ENCODE measurements around the gene KCNAB2.
"Not testable (repeated sequence)": the region's sequence is repeated elsewhere in the genome, so short reads cannot be mapped to it uniquely, and the experiment has no call there.

The KCNAB2 gene

GRCh38 chr1:6057170-6057845 is 11.6 kb downstream of the KCNAB2 start:
- DNase-seq: no peak

- DNase-seq: no peak
Observed at GRCh38 chr1:6059866-6060265, 14.2 kb downstream of the KCNAB2 start.

GRCh38 chr1:6062670-6063069 is 17.0 kb downstream of the KCNAB2 start:
- DNase-seq: no peak

GRCh38 chr1:6063532-6064053 is 17.9 kb downstream of the KCNAB2 start:
- not testable (repeated sequence) for DNase-seq

- DNase-seq: no peak
Observed at GRCh38 chr1:6065093-6065858, 19.6 kb downstream of the KCNAB2 start.

GRCh38 chr1:6066680-6067079 is 21.0 kb downstream of the KCNAB2 start:
- no peak for DNase-seq

GRCh38 chr1:6068073-6068472 is 22.4 kb downstream of the KCNAB2 start:
- no peak for DNase-seq

GRCh38 chr1:6068932-6069331 is 23.2 kb downstream of the KCNAB2 start:
- DNase-seq: no peak

GRCh38 chr1:6069573-6069972 is 23.9 kb downstream of the KCNAB2 start:
- no peak for DNase-seq

- no peak for DNase-seq
Observed at GRCh38 chr1:6070450-6070974, 24.8 kb downstream of the KCNAB2 start.

- no peak for DNase-seq
Observed at GRCh38 chr1:6071219-6071618, 25.5 kb downstream of the KCNAB2 start.

GRCh38 chr1:6072774-6073479 is 27.2 kb downstream of the KCNAB2 start:
- DNase-seq: no peak

GRCh38 chr1:6073480-6074053 is 27.9 kb downstream of the KCNAB2 start:
- no peak for DNase-seq

GRCh38 chr1:6074192-6074901 is 28.7 kb downstream of the KCNAB2 start:
- no peak for DNase-seq

- DNase-seq: no peak
Observed at GRCh38 chr1:6075748-6076147, 30.1 kb downstream of the KCNAB2 start.

- not testable (repeated sequence) for DNase-seq
Observed at GRCh38 chr1:6077061-6077460, 31.4 kb downstream of the KCNAB2 start.

- DNase-seq: no peak
Observed at GRCh38 chr1:6077506-6077905, 31.8 kb downstream of the KCNAB2 start.

- no peak for DNase-seq
Observed at GRCh38 chr1:6077919-6078318, 32.2 kb downstream of the KCNAB2 start.

GRCh38 chr1:6080469-6080868 is 34.8 kb downstream of the KCNAB2 start:
- peak; percentile 4 for DNase-seq

- DNase-seq: no peak
Observed at GRCh38 chr1:6081901-6082300, 36.2 kb downstream of the KCNAB2 start.

GRCh38 chr1:6082430-6082971 is 36.8 kb downstream of the KCNAB2 start:
- peak; percentile 8 for DNase-seq

GRCh38 chr1:6083385-6083784 is 37.7 kb downstream of the KCNAB2 start:
- DNase-seq: no peak

Measured in fibroblast of skin of scalp (primary cell).